HT-29 (cell line): Measurements from ENCODE around the gene NOP9. TPM values are rescaled to one million over a fixed set of nuclear protein-coding genes. Genes with fewer than 3 reads are reported as not detected.
A peak's percentile ranks its signal among the peaks of the same experiment; 100 is the strongest.

Source experiments
- DNase-seq: peaks from one replicate; pipeline ENCODE4 v3.0.0-alpha.2; 2015; ENCODE audit warnings: low spot score
- total RNA-seq: library from RNA; depleted of rRNA; stranded (reverse); fragments of >200 nt; shearing (Covaris generic); gene quantifications from 2 replicates; pipeline ENCODE4 v1.2.3, GENCODE V29; 2014

NOP9 gene
- total RNA-seq, 1 experiment from 2014 or later: 27.7 TPM

- no peak for DNase-seq
Observed at GRCh38 chr14:24262821-24263733, 36.6 kb upstream of the NOP9 start, which contains the start of gene TGM1. TGM1 (minus strand) TSS chr14:24263177; CDS start chr14:24262352, 825 bp downstream.

- DNase-seq: no peak
Observed at GRCh38 chr14:24263848-24264247, 35.8 kb upstream of the NOP9 start.

DNA sequence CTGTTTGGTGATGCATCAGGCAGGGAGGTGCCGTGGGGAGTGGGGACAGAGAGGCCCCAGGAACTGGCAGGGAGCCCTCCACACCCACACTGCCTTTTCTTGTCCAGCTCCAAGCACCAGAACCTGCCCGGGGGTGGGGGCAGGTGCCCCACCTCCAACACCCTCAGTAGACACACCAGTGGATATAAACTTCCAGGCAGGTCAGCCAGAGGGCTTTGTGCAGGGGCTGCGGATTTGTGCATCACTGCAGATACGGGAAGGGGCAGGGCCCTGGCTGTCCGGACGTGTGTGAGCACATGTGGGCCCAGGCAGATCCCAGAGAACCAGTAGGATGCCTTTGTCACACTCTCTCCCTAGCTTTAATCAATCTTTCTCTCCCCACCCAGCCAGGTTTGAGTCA is 35.4 kb upstream of the NOP9 start:
- DNase-seq: no peak

DNA sequence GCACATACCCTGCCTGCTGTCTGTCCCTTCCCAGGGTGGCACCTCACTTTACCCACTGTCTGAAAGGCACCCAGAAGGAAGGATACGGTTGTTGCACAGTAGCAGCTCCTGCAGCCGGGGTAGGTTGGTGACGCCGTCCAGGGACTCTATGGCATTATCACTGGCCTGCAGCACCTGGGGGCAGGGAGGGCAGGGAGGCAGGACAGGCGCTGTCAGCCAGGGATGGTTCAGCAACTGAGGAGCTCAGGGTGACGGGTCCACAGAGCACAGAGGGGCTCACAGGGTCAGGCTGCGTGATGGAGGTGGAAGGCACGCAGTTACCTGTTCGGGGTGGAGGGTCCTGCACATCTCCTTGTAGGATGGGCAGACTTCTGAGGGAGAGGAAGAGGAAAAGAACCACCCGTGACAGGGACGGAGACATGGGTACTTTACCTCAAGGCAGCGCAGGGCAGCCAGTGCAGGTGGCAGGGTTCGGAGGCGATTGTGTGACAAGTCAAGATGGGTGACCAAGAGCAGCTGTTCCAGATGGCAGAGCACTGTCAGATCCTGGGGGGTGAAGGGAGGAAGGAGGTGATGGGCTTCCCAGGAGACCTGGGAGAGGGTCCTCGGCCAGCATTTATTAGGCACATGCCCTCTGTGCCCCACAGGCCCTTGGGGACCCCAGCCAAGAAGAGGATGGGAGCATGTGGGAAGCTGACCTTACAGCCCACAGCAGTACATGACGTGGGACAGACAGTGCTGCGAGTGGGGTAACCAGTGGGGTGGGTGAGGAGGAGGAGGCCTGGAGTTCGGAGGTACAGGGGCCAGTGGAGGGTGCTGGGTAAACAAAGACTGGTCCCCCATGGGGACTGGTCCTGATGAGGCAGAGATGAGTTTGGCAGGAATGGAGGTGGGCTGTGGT is 33.1 kb upstream of the NOP9 start:
- no peak for DNase-seq

- no peak for DNase-seq
Observed at GRCh38 chr14:24267516-24267915, 32.1 kb upstream of the NOP9 start.

GRCh38 chr14:24268225-24268624 is 31.4 kb upstream of the NOP9 start:
- no peak for DNase-seq

GRCh38 chr14:24269368-24269767 is 30.3 kb upstream of the NOP9 start:
- no peak for DNase-seq

GRCh38 chr14:24269910-24270536 is 29.6 kb upstream of the NOP9 start:
- DNase-seq: no peak

DNA sequence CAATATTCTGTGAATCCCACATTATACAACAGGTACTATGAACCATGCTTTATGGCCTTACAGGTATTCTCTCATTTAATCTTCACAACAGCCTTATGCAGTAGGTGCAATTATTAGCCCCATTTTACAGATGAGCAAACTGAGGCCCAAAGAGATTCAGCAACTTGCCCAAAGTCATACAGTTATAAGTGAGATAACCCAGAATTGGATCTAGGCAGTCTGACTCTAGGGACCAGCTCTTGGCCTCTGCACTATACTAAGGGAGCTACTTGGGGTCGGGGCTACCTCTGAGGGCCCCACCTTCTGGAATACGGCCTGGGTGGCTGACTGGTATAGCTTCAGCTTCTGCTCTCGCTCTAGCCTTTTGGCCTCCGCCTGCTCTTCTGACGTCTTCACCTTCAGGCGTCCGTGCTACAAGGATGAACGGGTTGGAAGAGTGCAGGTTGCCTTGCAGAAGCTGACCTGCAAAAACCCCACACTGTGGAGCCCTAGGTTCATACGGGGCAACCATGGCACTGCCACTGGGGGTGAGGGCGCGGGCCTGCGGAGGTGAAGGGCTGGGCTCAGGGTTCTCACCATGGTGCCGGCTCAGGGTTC is 29.0 kb upstream of the NOP9 start:
- no peak for DNase-seq

DNA sequence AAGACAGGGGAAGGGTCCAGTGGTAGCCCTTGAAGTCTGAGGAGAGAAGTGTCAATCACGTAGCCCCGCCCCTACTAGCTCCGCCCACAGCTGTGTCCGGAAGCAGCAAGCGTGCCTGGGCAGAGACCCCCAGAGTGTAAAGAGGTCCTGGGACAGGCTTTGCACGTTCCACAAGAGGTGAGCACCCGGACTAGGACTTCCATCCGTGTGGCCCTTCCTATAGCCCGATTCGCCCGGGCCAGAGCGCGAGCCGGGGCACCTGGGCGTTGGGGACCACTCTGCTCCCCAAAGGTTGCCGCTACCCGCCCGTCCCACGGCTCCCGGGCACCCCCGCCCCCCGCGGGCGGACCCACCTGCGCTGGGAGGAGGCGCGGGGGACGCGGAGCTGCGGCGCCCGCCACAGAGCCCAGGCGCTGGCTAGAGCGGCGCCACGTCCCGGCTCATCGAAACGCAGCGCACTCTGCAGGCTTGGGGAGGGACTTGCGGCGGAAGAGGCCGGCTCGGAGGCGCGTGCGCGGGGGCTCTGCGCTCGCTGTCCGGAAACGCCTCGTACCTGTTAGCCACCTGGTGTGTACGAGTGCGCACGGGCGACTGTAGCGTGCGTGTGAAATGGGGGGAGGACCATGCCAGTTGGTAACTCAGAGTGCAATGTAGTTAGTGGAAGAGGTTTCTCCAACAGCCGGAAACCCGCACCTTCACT is 28.4 kb upstream of the NOP9 start, which contains the start of gene RABGGTA:
RABGGTA (minus strand) TSS at position 464 of the 700 bp plus-strand sequence. CDS start 482 bp downstream, outside the sequence.
- peak; percentile 82 for DNase-seq

DNA sequence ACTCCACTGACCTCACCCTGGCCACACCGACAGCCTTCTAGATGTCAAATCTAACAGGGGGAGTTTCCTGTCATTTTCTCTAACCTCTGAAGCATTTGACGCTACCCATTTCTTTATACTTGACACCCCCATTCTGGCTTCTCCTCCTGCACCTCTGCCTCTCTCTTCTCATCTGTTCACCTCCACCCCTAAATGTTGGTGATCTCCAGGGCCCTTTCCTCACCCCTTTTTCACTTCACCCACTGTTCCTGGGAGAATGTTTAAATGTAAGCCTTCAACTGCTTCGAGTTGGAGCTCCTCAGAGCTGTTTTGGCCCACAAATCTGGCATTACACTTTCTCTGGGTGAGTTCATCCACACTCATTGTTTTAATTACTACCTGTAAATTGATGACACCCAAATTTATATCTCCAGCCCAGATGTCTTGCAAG is 27.8 kb upstream of the NOP9 start:
- DNase-seq: no peak

- no peak for DNase-seq
Observed at GRCh38 chr14:24272467-24272866, 27.2 kb upstream of the NOP9 start.

DNA sequence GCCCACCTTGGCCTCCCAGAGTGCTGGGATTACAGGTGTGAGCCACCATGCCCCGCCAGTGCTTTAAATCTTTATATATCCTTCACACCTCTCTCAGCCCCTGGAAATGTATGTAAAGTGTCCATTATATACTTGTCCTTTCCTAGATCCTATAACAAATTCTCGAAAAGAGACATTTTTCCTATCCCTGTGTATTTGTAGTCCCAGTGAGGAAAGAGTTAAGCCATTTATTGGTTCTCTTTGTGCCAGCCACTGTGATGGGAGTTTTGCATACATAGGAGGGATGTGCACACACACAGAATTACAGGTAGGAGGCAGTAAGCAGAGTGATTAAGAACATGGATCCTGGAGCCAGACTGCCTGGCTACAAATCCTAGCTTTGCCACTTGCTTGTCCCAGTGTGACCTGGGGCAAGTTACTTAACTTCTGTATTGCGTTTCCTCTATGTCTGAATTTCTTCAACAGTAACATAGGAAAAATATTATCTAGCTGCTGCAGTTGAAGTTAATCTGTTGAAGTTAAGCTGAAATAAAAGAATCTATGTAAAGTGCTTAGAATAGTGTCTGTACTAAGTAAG is 26.1 kb upstream of the NOP9 start:
- no peak for DNase-seq

DNA sequence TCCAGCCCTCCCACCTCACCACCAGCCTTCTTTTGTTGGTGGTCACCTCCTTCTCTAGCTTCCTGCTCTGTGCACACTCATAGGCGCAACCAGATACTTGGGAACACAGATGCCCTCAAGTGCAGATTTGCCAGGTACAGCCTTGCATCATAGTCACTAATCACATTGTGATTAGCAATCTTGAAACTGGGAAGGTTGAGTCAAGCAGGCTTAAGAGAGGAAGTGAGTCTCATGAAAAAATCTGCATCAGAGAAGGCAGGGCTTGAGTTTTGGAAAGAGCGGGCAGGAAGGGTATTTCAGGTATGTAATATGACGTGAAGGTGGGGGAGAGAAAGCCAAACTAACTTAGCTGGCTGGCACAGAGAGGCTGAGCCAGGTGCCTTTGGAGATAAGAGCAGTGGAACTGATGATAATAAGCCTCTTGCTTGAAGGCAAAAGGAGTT is 25.5 kb upstream of the NOP9 start:
- DNase-seq: no peak

- no peak for DNase-seq
Observed at GRCh38 chr14:24277071-24277470, 22.6 kb upstream of the NOP9 start.

DNA sequence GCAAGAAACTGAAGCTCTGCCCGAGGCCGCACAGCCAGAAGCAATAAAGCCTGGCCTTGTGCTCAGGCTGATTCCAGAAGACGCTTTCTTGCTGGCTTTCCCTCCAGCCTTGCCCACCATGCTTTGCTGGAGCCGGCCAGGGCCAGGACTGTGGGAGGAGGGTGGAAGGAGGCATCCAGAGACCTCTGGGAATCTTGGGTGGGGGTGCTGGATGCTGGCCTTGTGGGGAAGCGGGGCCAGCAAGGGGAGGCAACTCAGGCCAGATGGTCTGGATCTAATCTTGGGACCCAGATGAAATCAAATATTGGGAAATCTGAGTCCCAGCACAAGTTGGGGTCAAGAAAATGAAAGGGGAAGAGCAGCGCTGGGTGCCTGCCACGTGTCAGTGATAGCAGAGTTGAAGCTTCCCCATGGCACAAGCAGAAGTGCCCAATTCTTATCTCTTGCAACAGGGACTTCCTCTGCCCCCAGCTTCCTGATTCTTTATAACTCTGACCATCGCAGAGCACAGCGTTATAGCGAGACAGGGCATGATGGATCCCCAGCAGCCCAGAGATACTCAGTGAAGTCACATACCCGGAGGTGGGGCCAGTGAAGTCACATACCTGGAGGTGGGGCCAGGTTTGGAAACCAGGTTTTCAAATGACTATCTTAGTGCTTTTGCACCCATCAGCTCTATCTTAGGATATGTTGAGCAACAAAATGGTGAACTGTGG is 21.9 kb upstream of the NOP9 start:
- DNase-seq: no peak

DNA sequence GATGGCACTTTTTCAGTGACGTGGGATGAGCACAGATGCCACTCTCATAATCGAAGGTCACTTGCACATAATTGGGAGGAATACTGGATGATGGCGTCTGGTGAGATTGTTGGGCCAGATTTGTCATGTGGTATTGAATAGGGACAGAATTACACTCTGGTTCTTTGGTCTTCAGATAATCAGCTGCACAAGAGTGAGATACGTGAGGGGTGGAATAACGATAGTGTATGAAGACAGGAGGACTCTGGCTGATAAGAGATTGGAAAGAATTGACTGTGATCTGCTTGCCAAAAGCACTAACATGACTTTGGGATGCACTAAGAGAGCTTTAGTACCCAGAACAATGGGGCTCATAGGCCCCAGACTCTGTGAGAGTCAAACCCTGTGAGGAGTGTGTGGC is 21.2 kb upstream of the NOP9 start:
- DNase-seq: no peak

- DNase-seq: no peak
Observed at GRCh38 chr14:24279301-24280186, 20.1 kb upstream of the NOP9 start.
